BLaER1 (cell line): ENCODE results near the gene GGTLC2.

Source experiments
- H3K27ac ChIP-seq: shearing (Covaris generic); formaldehyde crosslinking; 2 replicates; pipeline ENCODE4 v1.8.1; 2022
- H3K27me3 ChIP-seq: shearing (Covaris generic); formaldehyde crosslinking; 2 replicates; pipeline ENCODE4 v1.8.1; 2022
- H3K36me3 ChIP-seq: shearing (Covaris generic); formaldehyde crosslinking; 2 replicates; pipeline ENCODE4 v1.8.1; 2022
- H3K4me1 ChIP-seq: shearing (Covaris generic); formaldehyde crosslinking; 2 replicates; pipeline ENCODE4 v1.8.1; 2022
- H3K4me2 ChIP-seq: shearing (Covaris generic); formaldehyde crosslinking; 2 replicates; pipeline ENCODE4 v1.8.1; 2022
- H3K4me3 ChIP-seq: shearing (Covaris generic); formaldehyde crosslinking; 2 replicates; pipeline ENCODE4 v1.8.1; 2022
- H3K9ac ChIP-seq: shearing (Covaris generic); formaldehyde crosslinking; 2 replicates; pipeline ENCODE4 v1.8.1; 2022
- H3K9me3 ChIP-seq: shearing (Covaris generic); formaldehyde crosslinking; 2 replicates; pipeline ENCODE4 v1.8.1; 2022
- H4K20me1 ChIP-seq: shearing (Covaris generic); formaldehyde crosslinking; 2 replicates; pipeline ENCODE4 v1.8.1; 2022
- Cebpa-rat ChIP-seq: shearing (Covaris generic); IDR thresholded peaks from 2 replicates; pipeline ENCODE4 v1.8.1; 2022

The GGTLC2 gene

DNA sequence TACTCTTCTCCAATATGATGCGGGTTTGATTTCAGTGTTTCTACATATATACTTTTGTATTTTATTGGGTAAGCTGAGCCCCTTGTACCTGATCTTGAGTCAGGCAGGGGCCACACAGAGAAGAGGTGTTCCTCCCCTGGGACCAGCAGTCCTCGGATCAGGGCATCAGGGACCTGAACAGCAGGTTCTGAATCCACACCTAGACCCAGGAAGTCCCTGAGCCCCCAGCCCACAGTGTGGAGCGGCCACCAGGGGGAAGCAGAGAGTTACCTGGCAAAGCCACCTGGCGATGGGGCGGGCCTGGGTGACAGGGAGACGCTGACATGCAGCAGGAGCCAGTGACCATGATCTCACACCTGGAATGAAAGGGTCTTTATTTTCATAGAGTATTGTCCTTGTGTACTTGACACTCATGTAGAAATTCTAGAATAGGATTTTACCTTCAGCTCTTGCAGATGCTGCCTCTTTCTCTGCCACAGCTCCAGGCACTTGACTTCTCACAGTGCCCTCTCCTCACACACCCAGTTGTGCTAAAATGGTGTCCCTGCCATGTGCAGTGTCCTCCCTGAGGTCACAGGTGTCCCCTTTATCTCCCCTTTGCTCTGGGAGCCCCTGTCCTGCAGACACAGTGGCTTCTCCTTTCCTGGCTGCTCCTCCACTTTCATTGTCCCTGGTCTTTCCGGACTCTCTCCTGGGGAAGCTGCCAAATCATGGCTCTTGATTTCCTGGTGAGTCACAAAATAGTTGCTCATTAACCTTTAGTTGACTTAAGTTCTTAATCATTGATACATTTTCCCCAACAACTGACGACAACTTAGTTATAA is 48.5 kb downstream of the GGTLC2 start:
- Histone ChIP-seq H3K27ac (no peak overlapping the region), H3K4me3 (no peak overlapping the region), H4K20me1 (no peaks in the 10 kb centered on the region), H3K9ac (no peak overlapping the region), H3K4me2 (peak overlapping the region; percentile 22; the same call in 1 of the 2 replicates), H3K4me1 (peaks cover 37% of the 10 kb centered on the region), H3K27me3 (no peaks in the 10 kb centered on the region), H3K36me3 (no peaks in the 10 kb centered on the region), H3K9me3 (no peaks in the 10 kb centered on the region)
- no peak for TF ChIP-seq Cebpa-rat

DNA sequence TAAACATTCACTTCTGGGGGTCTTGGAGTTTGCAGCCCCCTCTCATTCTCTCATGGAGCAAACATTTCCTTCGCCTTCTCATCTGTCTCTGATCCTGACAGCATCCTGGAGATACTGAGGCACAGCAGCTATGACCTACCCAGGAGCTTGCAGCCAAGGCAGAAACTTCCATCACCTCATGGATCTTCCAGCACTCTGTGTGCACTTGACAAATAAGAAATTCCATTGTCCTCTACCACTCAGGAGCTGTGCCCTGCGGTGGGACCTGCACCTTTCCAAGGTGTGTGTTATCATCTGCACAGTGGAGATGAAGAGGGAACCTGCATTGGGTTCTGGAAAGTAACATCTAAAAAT is 49.1 kb downstream of the GGTLC2 start:
- Histone ChIP-seq H3K4me1 (peaks cover 43% of the 10 kb centered on the region), H3K36me3 (no peaks in the 10 kb centered on the region), H3K9ac (no peak overlapping the region), H3K4me3 (no peak overlapping the region), H3K9me3 (no peaks in the 10 kb centered on the region), H3K27ac (no peak overlapping the region), H3K4me2 (no peak overlapping the region), H4K20me1 (no peaks in the 10 kb centered on the region), H3K27me3 (no peaks in the 10 kb centered on the region)
- no peak for TF ChIP-seq Cebpa-rat

DNA sequence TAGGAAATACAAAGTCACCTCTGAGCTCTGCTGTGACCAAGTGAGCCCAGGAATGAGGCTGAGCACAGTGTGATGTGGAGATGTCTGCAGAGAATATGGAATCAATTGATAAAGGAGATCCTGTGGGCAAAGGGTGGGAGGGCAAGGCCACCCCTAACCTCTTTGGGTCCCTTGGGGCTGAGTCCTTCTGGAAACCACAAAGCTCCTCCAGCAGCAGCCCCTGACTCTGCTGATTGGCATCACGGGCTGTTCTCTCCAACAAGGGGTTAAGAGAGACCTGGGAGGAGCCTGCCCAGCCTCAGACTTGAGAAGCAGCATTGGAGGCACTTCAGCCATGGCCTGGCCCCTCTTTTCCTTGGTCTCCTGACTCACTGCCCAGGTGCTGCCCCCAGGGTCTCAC is 49.7 kb downstream of the GGTLC2 start:
- Histone ChIP-seq H3K36me3 (no peaks in the 10 kb centered on the region), H4K20me1 (no peaks in the 10 kb centered on the region), H3K9ac (no peak overlapping the region), H3K4me1 (peaks cover 48% of the 10 kb centered on the region), H3K4me3 (no peak overlapping the region), H3K27me3 (no peaks in the 10 kb centered on the region), H3K4me2 (peak overlapping the region; percentile 29; the same call in 1 of the 2 replicates), H3K9me3 (no peaks in the 10 kb centered on the region), H3K27ac (no peak overlapping the region)
- no peak for TF ChIP-seq Cebpa-rat

DNA sequence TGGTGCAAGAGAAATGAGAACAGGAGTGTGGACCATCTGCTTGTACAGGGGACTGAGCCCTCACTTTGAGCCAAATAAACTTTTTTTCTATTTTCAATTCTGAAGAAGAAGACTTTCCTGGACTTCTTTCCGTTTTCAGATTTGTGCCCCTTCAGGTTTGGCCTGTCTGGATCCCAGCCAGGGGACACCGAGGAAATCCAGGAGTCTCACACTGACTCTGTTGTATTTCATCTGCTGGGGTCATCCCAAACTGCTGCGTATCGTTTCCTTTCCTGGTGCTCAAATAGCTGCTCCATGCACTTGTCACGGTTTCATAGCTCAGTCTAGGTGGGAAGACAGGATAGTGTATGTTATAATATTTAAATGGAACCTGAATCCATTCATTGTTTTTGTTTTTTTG is 51.7 kb downstream of the GGTLC2 start:
- no peak overlapping the region for H3K9ac ChIP-seq
- no peaks in the 10 kb centered on the region for H3K36me3 ChIP-seq
- H3K27ac ChIP-seq, result no peak overlapping the region
- H3K9me3 ChIP-seq, result no peaks in the 10 kb centered on the region
- peaks cover 65% of the 10 kb centered on the region for H3K4me1 ChIP-seq
- H3K4me3 ChIP-seq, result no peak overlapping the region
- no peaks in the 10 kb centered on the region for H4K20me1 ChIP-seq
- no peaks in the 10 kb centered on the region for H3K27me3 ChIP-seq
- TF ChIP-seq Cebpa-rat, result no peak
- no peak overlapping the region for H3K4me2 ChIP-seq
